Loucy (cell line): ENCODE measurements around the gene ERICH4.

Experiments
- EZH2phosphoT487 ChIP-seq: fragments of 200-600 bp; IDR thresholded peaks from 2 replicates; pipeline ENCODE4 v1.6.1; 2018; ENCODE audit warnings: antibody characterized with exemption, mild to moderate bottlenecking, moderate library complexity, borderline replicate concordance
- TF ChIP-seq, protein P1 (sequence below): fragments of 200-600 bp; sonication (generic); conservative IDR thresholded peaks from 2 replicates; pipeline ENCODE4 v1.5.1; 2014; ENCODE audit warnings: mild to moderate bottlenecking, antibody characterized with exemption, low read length

DNA sequence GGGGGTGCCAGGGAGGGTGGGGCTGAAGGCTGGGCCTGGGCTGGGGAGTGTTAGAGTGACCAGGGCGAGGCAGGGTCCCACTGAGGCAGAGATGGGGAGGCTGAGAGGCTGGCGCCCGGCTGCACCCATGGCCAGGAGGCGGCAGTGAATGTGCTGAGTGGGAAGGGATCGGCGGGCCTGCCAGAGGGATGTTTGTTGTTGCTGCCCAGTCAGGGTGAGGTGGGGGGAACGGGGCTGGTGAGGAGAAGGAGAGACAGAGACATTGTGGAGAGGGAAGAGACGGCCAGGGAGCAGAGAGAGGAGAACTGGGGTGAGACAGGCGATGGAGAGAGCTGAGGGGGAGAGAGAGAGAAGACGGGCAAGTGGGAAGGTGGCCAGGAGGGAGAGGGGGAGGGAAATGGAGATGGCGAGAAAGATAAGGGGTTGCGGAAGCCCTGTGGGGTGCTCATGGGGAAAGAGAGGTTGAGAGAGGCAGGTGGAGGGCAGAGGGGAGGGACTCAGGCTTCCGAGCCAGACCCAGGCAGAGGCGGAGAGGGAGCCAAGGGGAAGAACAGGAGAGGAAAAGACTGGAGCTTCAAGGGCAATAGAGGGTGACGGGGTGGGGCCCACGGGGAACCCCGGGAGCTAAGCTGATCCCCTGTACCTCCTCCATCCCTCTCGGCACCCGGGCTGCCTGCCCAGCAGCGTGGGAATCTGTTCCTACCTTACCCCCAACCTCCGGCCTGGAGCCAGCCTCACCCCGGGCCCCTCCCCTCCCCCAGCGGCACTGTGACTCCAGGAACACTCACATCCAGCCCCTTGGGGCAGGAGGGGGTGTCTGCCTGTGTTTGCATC is 15.1 kb upstream of the ERICH4 start:
- TF ChIP-seq, protein P1, sequence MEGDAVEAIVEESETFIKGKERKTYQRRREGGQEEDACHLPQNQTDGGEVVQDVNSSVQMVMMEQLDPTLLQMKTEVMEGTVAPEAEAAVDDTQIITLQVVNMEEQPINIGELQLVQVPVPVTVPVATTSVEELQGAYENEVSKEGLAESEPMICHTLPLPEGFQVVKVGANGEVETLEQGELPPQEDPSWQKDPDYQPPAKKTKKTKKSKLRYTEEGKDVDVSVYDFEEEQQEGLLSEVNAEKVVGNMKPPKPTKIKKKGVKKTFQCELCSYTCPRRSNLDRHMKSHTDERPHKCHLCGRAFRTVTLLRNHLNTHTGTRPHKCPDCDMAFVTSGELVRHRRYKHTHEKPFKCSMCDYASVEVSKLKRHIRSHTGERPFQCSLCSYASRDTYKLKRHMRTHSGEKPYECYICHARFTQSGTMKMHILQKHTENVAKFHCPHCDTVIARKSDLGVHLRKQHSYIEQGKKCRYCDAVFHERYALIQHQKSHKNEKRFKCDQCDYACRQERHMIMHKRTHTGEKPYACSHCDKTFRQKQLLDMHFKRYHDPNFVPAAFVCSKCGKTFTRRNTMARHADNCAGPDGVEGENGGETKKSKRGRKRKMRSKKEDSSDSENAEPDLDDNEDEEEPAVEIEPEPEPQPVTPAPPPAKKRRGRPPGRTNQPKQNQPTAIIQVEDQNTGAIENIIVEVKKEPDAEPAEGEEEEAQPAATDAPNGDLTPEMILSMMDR = no peak
- TF ChIP-seq EZH2phosphoT487 = no peak
